ENCODE measurements around the gene HMGB1. TPM values are rescaled to one million over a fixed set of nuclear protein-coding genes. Genes with fewer than 3 reads are reported as not detected.
"Not testable (repeated sequence)": the region's sequence is repeated elsewhere in the genome, so short reads cannot be mapped to it uniquely, and the experiment has no call there.

Gene HMGB1
- total RNA-seq, 1 donor from 2014 or later = 224 TPM

DNA sequence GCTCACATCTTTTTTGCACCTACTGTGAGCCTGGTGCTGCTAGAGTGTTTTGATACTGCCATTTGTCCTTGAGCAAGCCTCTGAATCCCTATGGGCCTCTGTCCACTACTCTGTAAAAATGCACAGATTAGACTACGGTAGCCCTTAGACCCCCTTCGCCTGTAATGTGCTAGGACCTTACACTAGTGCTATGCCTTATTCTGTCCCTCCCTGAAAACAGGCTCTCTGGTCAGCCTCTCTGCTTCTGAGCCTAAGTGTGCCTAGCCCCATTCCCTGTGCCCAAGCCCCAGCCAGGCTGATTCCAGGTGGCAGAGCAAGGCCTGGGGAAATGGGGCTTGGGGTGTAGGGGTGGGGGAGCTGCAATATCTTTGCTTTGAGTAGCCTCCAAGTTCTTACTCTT lies 10.7 kb downstream of the HMGB1 start:
- H3K4me1 ChIP-seq = no peaks in the 10 kb centered on the region
- intact Hi-C loops (cut with DNase I) = no loop called here
- no peak for ATAC-seq
- DNase-seq = no peak
- H3K9me3 ChIP-seq = no peaks in the 10 kb centered on the region
- H3K27me3 ChIP-seq = no peaks in the 10 kb centered on the region
- no peak overlapping the region for H3K4me3 ChIP-seq
- H3K27ac ChIP-seq = no peak overlapping the region
- TF ChIP-seq CTCF (IDR thresholded peaks at IDR 0.05) = no peak
- H3K36me3 ChIP-seq = peaks cover 11% of the 10 kb centered on the region

DNA sequence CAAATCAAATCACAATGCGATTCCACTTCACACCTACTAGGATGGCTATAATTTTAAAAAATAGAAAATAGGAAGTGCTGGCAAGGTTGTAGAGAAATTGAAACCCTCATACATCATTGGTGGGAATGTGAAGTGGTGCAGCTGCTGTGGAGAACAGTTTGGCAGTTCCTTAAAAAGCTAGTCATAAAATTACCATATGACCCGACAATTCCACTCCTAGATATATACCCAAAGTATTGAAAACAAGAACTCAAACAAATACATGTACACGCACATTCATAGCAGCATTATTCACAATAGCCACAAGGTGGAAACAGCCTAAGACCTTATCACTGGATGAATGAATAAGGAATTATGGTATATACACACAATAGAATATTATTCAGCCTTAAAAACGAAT lies 12.0 kb downstream of the HMGB1 start:
- intact Hi-C loops (cut with DNase I) = no loop called here
- Histone ChIP-seq H3K4me1 (no peaks in the 10 kb centered on the region), H3K9me3 (no peaks in the 10 kb centered on the region), H3K27me3 (no peaks in the 10 kb centered on the region), H3K27ac (no peak overlapping the region), H3K4me3 (no peak overlapping the region), H3K36me3 (peaks cover under 1% of the 10 kb centered on the region)
- TF ChIP-seq CTCF (IDR thresholded peaks at IDR 0.05) = peak; percentile 10
- ATAC-seq (no peak), DNase-seq (no peak)

DNA sequence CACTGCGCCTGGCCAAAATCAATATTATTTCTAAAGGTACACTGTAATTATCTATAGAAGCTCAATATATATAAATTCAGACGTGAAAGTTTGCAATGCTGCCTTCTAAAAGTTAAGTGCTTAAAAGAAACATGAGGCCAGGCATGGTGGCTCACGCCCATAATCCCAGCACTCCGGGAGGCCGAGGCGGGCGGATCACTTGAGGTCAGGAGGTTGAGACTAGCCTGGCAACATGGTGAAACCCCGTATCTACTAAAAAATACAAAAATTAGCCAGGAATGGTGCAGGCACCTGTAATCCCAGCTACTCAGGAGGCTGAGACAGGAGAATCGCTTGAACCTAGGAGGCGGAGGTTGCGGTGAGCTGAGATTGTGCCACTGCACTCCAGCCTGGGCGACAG lies 14.3 kb downstream of the HMGB1 start:
- H3K36me3 ChIP-seq; H3K9me3 ChIP-seq; ATAC-seq; DNase-seq; H3K4me1 ChIP-seq; H3K4me3 ChIP-seq; intact Hi-C loops (cut with DNase I); H3K27me3 ChIP-seq; H3K27ac ChIP-seq: not testable (repeated sequence)

DNA sequence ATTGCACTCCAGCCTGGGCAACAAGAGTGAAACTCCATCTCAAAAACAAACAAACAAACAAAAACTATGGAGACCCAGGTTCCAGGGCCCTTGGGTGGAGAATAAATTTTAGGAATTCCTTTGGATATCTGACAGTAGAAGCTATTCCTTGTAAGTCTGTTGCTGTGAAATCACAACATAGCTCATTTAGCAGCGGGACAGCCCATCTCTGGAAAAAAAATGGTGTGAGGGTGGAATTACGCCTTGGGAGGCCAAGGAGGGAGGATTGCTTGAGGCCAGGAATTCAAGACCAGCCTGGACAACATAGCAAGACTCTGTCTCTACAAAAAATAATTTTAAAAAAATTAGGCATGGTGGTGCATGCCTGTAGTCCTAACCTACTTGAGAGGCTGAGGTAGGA lies 15.7 kb downstream of the HMGB1 start:
- no peaks in the 10 kb centered on the region for H3K27me3 ChIP-seq
- intact Hi-C loops (cut with DNase I) = no loop called here
- H3K36me3 ChIP-seq = no peaks in the 10 kb centered on the region
- no peak overlapping the region for H3K27ac ChIP-seq
- no peak for TF ChIP-seq CTCF (IDR thresholded peaks at IDR 0.05)
- peaks cover 10% of the 10 kb centered on the region for H3K4me1 ChIP-seq
- DNase-seq (no peak), ATAC-seq (no peak)
- H3K9me3 ChIP-seq = no peaks in the 10 kb centered on the region
- no peak overlapping the region for H3K4me3 ChIP-seq

DNA sequence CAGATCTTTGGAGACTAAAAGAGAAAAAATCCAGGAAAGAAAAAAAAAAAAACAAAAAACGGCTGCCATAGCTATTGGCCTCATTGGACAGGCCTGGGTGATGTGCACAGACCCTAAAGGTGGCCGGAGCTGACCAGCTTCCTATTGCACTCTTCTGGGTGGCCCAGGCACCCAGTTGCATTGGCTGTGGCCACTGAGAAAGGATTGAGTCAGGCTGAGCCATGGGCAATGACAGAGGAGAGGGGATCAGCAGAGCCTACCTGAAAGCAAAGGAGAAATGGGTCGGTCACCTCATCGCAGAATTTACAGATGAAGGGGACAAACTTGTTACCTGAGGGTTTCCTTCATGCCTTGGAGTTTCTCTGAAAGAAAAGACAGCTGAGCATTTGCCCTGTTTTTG lies 17.3 kb downstream of the HMGB1 start:
- Histone ChIP-seq H3K4me1 (peaks cover 11% of the 10 kb centered on the region), H3K9me3 (no peaks in the 10 kb centered on the region), H3K27me3 (no peaks in the 10 kb centered on the region), H3K4me3 (no peak overlapping the region), H3K36me3 (no peaks in the 10 kb centered on the region), H3K27ac (no peak overlapping the region)
- intact Hi-C loops (cut with DNase I) = no loop called here
- ATAC-seq = no peak
- DNase-seq = no peak
- TF ChIP-seq CTCF (IDR thresholded peaks at IDR 0.05) = no peak

DNA sequence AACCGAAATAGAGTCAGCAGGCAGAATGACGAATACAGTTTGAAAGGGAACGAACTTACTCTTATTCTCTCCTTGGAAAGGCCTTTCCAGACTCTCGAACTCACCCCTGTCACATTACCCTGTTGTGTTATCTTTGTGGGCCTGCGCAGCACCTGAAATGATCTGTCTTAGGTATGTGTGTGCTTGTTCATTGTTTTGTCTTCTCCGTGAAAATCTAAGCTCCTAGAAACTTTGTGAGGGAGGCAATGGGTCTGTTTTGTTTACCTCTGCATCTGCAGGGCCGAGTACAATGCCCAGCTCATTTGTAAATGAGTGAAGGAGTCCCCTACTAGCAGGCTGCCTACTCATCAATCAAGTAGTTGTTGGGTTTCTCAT lies 19.6 kb downstream of the HMGB1 start:
- no peaks in the 10 kb centered on the region for H3K9me3 ChIP-seq
- peak overlapping the region; percentile 48 for H3K4me3 ChIP-seq
- peak overlapping the region; percentile 77 for H3K27ac ChIP-seq
- TF ChIP-seq CTCF (IDR thresholded peaks at IDR 0.05) = no peak
- H3K36me3 ChIP-seq = no peaks in the 10 kb centered on the region
- H3K27me3 ChIP-seq = no peaks in the 10 kb centered on the region
- no peak for DNase-seq
- ATAC-seq = no peak
- H3K4me1 ChIP-seq = peaks cover 11% of the 10 kb centered on the region
- intact Hi-C loops (cut with DNase I) = no loop called here
